K562 (cell line): ENCODE data around the gene POLR1A. TPM values are rescaled to one million over a fixed set of nuclear protein-coding genes. Genes with fewer than 3 reads are reported as not detected.

Source experiments
- ATAC-seq: fragments of 200-7000 bp; cut with Tn5 transposase; 3 replicates; pipeline ENCODE4 v1.9.1; 2020; ENCODE audit warnings: moderate library complexity
- BruUV-seq: library from RNA; stranded (reverse); fragments of 400-500 nt; replicated peaks from 2 replicates; lab custom pipeline; 2021; lab: Mats Ljungman, UMichigan
- CTCF ChIA-PET: fragments of 300-600 bp; formaldehyde crosslinking; extraction: SDS; loops from one replicate; lab custom pipeline; 2021; ENCODE audit warnings: low intra/inter-chr PET ratio; lab: Yijun Ruan, JAX
- POLR2A ChIA-PET: fragments of 300-600, 350-650 bp; sonication (Branson Sonifier 250); formaldehyde crosslinking; extraction: SDS; loops from one replicate; lab custom pipeline; 2021; ENCODE audit warnings: antibody characterized with exemption, inconsistent platforms; lab: Yijun Ruan, JAX
- DNase-seq, 4 experiments: peaks; one replicate each; pipeline versions ENCODE4 v3.0.0 to v3.0.0-alpha.2; 2011 to 2018; ENCODE audit warnings: low spot score in 3 of 4, mixed read lengths in 3 of 4; ENCODE audit errors: extremely low read depth in 1 of 4
- FAIRE-seq: peaks from 2 replicates; lab custom pipeline; 2011; peaks lifted over from hg19 to GRCh38; lab: Jason Lieb, UNC
- H2AFZ ChIP-seq: 2 replicates; pipeline ENCODE4 v1.6.0; 2011; ENCODE audit warnings: low read depth, low read length, control low read depth, inconsistent platforms
- H3K27ac ChIP-seq: fragments of 200-600 bp; 3 replicates; pipeline ENCODE4 v1.8.0; 2011; ENCODE audit warnings: low read depth, mild to moderate bottlenecking, control low read depth, inconsistent platforms, low read length, moderate library complexity, mixed read lengths; ENCODE audit errors: extremely low read depth
- H3K27me3 ChIP-seq, 2 experiments: fragments of 300-600 bp in 1 of 2; 2 replicates in 1 of 2; 3 replicates in 1 of 2; pipeline versions ENCODE4 v1.6.0 to v1.8.0; 2011; ENCODE audit warnings: inconsistent platforms in 2 of 2, low read length in 2 of 2, mild to moderate bottlenecking in 1 of 2, mixed read lengths in 1 of 2, moderate library complexity in 1 of 2; ENCODE audit not compliant: control insufficient read depth in 2 of 2, insufficient read depth in 2 of 2
- H3K36me3 ChIP-seq: fragments of 300-600 bp; 3 replicates; pipeline ENCODE4 v1.8.0; 2011; ENCODE audit warnings: mild to moderate bottlenecking, low read length, inconsistent platforms; ENCODE audit not compliant: control insufficient read depth, insufficient read depth
- H3K4me1 ChIP-seq, 2 experiments: fragments of 200-600 bp in 1 of 2; replicated peaks in 1 of 2; 2 replicates in 1 of 2; 3 replicates in 1 of 2; pipeline versions ENCODE4 v1.5.1 to v1.8.0; 2011; ENCODE audit warnings: inconsistent platforms in 2 of 2, low read length in 2 of 2, mild to moderate bottlenecking in 1 of 2, mixed read lengths in 1 of 2, moderate library complexity in 1 of 2; ENCODE audit not compliant: control insufficient read depth in 2 of 2, insufficient read depth in 2 of 2
- H3K4me2 ChIP-seq: 2 replicates; pipeline ENCODE4 v1.6.1; 2011; ENCODE audit warnings: low read length, control low read depth, inconsistent platforms, mixed read lengths; ENCODE audit not compliant: insufficient read depth
- H3K4me3 ChIP-seq: fragments of 200-600 bp; sonication (generic), shearing (Covaris generic); 2 replicates; pipeline ENCODE4 v1.5.1; 2016; ENCODE audit warnings: control low read depth, inconsistent platforms
- H3K79me2 ChIP-seq: fragments of 200-600 bp; 3 replicates; pipeline ENCODE4 v1.8.0; 2011; ENCODE audit warnings: low read length, inconsistent platforms; ENCODE audit not compliant: control insufficient read depth, insufficient read depth
- H3K9ac ChIP-seq, 2 experiments: 2 replicates each; pipeline versions ENCODE4 v1.6.0 to v1.6.1; 2011; ENCODE audit warnings: low read depth in 2 of 2, low read length in 2 of 2, control low read depth in 1 of 2, inconsistent platforms in 1 of 2, mild to moderate bottlenecking in 1 of 2, mixed read lengths in 1 of 2; ENCODE audit not compliant: insufficient read depth in 1 of 2
- H3K9me1 ChIP-seq: one replicate; pipeline ENCODE4 v1.6.0; 2011; ENCODE audit warnings: inconsistent platforms, mild to moderate bottlenecking, low read length, moderate library complexity; ENCODE audit not compliant: control insufficient read depth, insufficient read depth
- H3K9me3 ChIP-seq: replicated peaks from 2 replicates; pipeline ENCODE4 v1.5.1; 2011; ENCODE audit warnings: low read depth, low read length, inconsistent platforms; ENCODE audit not compliant: control insufficient read depth, insufficient read depth
- H4K20me1 ChIP-seq: replicated peaks from 2 replicates; pipeline ENCODE4 v1.6.1; 2011; ENCODE audit warnings: low read length, inconsistent platforms, mixed read lengths; ENCODE audit not compliant: control insufficient read depth, insufficient read depth
- ARID1B ChIP-seq: fragments of 450-650 bp; IDR thresholded peaks from 2 replicates; pipeline ENCODE4 v1.6.1; 2016; ENCODE audit warnings: antibody characterized with exemption, mild to moderate bottlenecking, inconsistent platforms
- CBFA2T3 ChIP-seq: fragments of 450-650 bp; IDR thresholded peaks from 2 replicates; pipeline ENCODE4 v1.6.1; 2017
- CHCHD3 ChIP-seq: fragments of 250-450 bp; sonication (Bioruptor Pico); IDR thresholded peaks from 2 replicates; pipeline ENCODE4 v2.1.2; 2022; ENCODE audit warnings: mild to moderate bottlenecking
- COPS2 ChIP-seq: fragments of 450-650 bp; conservative IDR thresholded peaks from 2 replicates; pipeline ENCODE4 v1.6.1; 2016; ENCODE audit warnings: mild to moderate bottlenecking, moderate library complexity
- EHMT2 ChIP-seq: fragments of 450-650 bp; IDR thresholded peaks from 2 replicates; pipeline ENCODE4 v1.6.1; 2018; ENCODE audit warnings: antibody characterized with exemption
- MEIS2 ChIP-seq: fragments of 450-650 bp; IDR thresholded peaks from 2 replicates; pipeline ENCODE4 v1.6.1; 2014; ENCODE audit warnings: mild to moderate bottlenecking; ENCODE audit not compliant: partially characterized antibody
- NFYB ChIP-seq: IDR thresholded peaks from 2 replicates; pipeline ENCODE4 v1.6.1; 2011; ENCODE audit warnings: mild to moderate bottlenecking, moderate library complexity; ENCODE audit not compliant: insufficient read length; ENCODE audit errors: extremely low read depth
- SOX6 ChIP-seq: fragments of 450-650 bp; IDR thresholded peaks from 2 replicates; pipeline ENCODE4 v1.6.1; 2014; ENCODE audit warnings: mild to moderate bottlenecking
- TAF15 ChIP-seq: fragments of 200-400 bp; formaldehyde crosslinking; IDR thresholded peaks from 2 replicates; pipeline ENCODE4 v1.6.1; 2017; ENCODE audit warnings: mild to moderate bottlenecking, low read depth, low read length, moderate library complexity
- ZNF75A ChIP-seq: fragments of 450-650 bp; formaldehyde crosslinking; IDR thresholded peaks from 2 replicates; pipeline ENCODE4 v1.4.0; 2020; ENCODE audit warnings: mild to moderate bottlenecking
- WGBS: fragments of 100-300 bp; shearing (Covaris generic); methylation state at CpG from one replicate; pipeline ENCODE4 v1.1.6; 2016; ENCODE audit warnings: low coverage, mixed read lengths; ENCODE audit not compliant: insufficient coverage; ENCODE audit errors: missing lambda C conversion rate; 5-methylcytosine and 5-hydroxymethylcytosine counted together
- in situ Hi-C: fragments of 300-500 bp; cut with MboI; formaldehyde crosslinking; loops from 4 replicates; pipeline ENCODE4 v1.15.0; 2018; ENCODE audit warnings: inconsistent platforms, mixed read lengths
- intact Hi-C: fragments of 100-400 bp; cut with micrococcal nuclease; formaldehyde crosslinking; loops from 2 replicates; pipeline ENCODE4 v1.14.2; 2022
- polyA plus RNA-seq, 8 experiments: library from polyadenylated mRNA; depleted of rRNA in 4 of 8; stranded (reverse) in 5 of 8; unstranded in 3 of 8; fragments of >200 nt; fragmentation: Nextera tagmentation in 2 of 8; fragmentation: Illumina TruSeq in 1 of 8; extraction: Ambion mirVana in 2 of 8; extraction: Trizol in 1 of 8; gene quantifications; 2 replicates each; pipeline versions ENCODE4 v1.2.1 to v1.2.3, GENCODE V29; 2011 to 2014; ENCODE audit warnings: inconsistent platforms in 1 of 8, missing spikeins in 1 of 8
- total RNA-seq, 7 experiments: library from RNA; depleted of rRNA in 6 of 7; stranded (reverse); fragments of >200 nt in 6 of 7; fragmentation: Illumina TruSeq in 2 of 7; extraction: Trizol in 2 of 7; gene quantifications; 2 replicates each; pipeline versions ENCODE4 v1.2.1 to v1.2.3, GENCODE V29; 2011 to 2021; ENCODE audit warnings: low replicate concordance in 1 of 7
- TF ChIP-seq, protein P1 (sequence below), 2 experiments: IDR thresholded peaks in 1 of 2; conservative IDR thresholded peaks in 1 of 2; 2 replicates each; pipeline ENCODE4 v1.6.1; 2016; ENCODE audit warnings: low read depth in 2 of 2, mild to moderate bottlenecking in 1 of 2, missing compliant biosample characterization in 1 of 2, missing genetic modification characterization in 1 of 2, moderate library complexity in 1 of 2
- TF ChIP-seq, protein P2 (sequence below): fragments of 450-650 bp; IDR thresholded peaks from one replicate; pipeline ENCODE4 v1.6.1; 2018; ENCODE audit warnings: mild to moderate bottlenecking, moderate library complexity; ENCODE audit not compliant: partially characterized antibody

POLR1A gene
- total and polyA plus RNA-seq, 9 of the 15 experiments (the other 6 are each of a cell fraction or from before 2014, with no cell fraction given): 3.0 to 72.1 (median 21.8) TPM

DNA sequence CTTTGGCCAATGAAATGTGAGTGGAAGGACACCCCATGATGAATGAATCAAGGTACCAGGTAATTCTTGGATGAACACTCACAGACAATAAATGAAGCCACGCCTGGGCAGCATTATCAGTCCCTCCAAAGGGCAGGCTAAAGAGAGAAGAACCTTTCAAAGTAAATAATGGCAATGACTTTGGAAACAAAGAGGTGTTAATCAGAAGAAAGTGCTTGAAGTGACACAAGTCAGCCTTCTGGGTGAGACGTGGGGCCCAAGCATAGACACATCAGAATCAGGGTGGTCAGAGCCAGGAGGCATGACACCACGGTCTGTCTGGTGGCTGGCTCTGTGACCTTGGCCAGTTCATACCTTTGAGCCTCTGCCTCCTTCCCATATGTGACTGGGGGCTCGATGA is 103.3 kb downstream of the POLR1A start:
- CTCF ChIA-PET: no interaction called here
- POLR2A ChIA-PET: no interaction called here
- H3K79me2 ChIP-seq: no peaks in the 10 kb centered on the region
- no peak overlapping the region for H3K4me2 ChIP-seq
- peak overlapping the region in 1 of 2 experiments; percentile 21; a peak in 1 of 4 replicates for H3K9ac ChIP-seq
- H3K4me1 ChIP-seq: peaks cover 44 to 63% of the 10 kb centered on the region in 2 experiments
- intact Hi-C loops (loop anchor here (5.0 kb wide), 1 partner anchor 50 kb away; no protein-coding TSS in a partner anchor), in situ Hi-C loops (no loop called here)
- peak overlapping the region; percentile 74 for H2AFZ ChIP-seq
- H3K9me1 ChIP-seq: no peaks in the 10 kb centered on the region
- H3K9me3 ChIP-seq: peaks cover 3% of the 10 kb centered on the region; the same call in 1 of the 2 replicates
- no peak for TF ChIP-seq TAF15
- TF ChIP-seq, protein P1, sequence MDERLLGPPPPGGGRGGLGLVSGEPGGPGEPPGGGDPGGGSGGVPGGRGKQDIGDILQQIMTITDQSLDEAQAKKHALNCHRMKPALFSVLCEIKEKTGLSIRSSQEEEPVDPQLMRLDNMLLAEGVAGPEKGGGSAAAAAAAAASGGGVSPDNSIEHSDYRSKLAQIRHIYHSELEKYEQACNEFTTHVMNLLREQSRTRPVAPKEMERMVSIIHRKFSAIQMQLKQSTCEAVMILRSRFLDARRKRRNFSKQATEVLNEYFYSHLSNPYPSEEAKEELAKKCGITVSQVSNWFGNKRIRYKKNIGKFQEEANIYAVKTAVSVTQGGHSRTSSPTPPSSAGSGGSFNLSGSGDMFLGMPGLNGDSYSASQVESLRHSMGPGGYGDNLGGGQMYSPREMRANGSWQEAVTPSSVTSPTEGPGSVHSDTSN (CRISPR knock-in tag; IDR thresholded peaks at IDR 0.05; ENCODE audit: low read depth): no peak
- TF ChIP-seq, protein P1 (tag; conservative IDR thresholded peaks at IDR 0.05; ENCODE audit: low read depth): peak; percentile 75
- 0 out of 2 replicates have a peak, but pooled peaks have one; percentile 4 for TF ChIP-seq CBFA2T3
- TF ChIP-seq, protein P2, sequence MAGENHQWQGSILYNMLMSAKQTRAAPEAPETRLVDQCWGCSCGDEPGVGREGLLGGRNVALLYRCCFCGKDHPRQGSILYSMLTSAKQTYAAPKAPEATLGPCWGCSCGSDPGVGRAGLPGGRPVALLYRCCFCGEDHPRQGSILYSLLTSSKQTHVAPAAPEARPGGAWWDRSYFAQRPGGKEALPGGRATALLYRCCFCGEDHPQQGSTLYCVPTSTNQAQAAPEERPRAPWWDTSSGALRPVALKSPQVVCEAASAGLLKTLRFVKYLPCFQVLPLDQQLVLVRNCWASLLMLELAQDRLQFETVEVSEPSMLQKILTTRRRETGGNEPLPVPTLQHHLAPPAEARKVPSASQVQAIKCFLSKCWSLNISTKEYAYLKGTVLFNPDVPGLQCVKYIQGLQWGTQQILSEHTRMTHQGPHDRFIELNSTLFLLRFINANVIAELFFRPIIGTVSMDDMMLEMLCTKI: no peak
- TF ChIP-seq SOX6: peak; percentile 56; the same call in 1 of the 2 replicates
- no peak for TF ChIP-seq ZNF75A (CRISPR knock-in tag)
- 0 out of 2 replicates have a peak, but pooled peaks have one; percentile 8 for TF ChIP-seq ARID1B
- TF ChIP-seq CHCHD3 (CRISPR knock-in tag): no peak
- TF ChIP-seq MEIS2: peak; percentile 74
- no peak for TF ChIP-seq COPS2
- TF ChIP-seq NFYB: peak; percentile 10
- TF ChIP-seq EHMT2: 0 out of 2 replicates have a peak, but pooled peaks have one; percentile 18
- BruUV-seq: no TSS peak
- H3K27me3 ChIP-seq: no peaks in the 10 kb centered on the region
- no peaks in the 10 kb centered on the region for H4K20me1 ChIP-seq
- DNase-seq (peak in 1 of 4 experiments; percentile 22), FAIRE-seq (peak; percentile 54), ATAC-seq (no peak)
- H3K4me3 ChIP-seq: no peak overlapping the region
- WGBS: 13% methylated on average over 4 of the region's 4 CpGs
- H3K36me3 ChIP-seq: no peaks in the 10 kb centered on the region
- H3K27ac ChIP-seq: peak overlapping the region; percentile 42; the same call in 2 of the 3 replicates
